C4-2B (cell line): Measurements from ENCODE around the gene RBPJL.

ENCODE experiments used
- ZFX ChIP-seq: fragments of 450-650 bp; IDR thresholded peaks from 2 replicates; pipeline ENCODE4 v1.6.1; 2017
- TF ChIP-seq, protein P1 (sequence below): fragments of 450-650 bp; conservative IDR thresholded peaks from 2 replicates; pipeline ENCODE4 v1.5.1; 2017; ENCODE audit warnings: mild to moderate bottlenecking

DNA sequence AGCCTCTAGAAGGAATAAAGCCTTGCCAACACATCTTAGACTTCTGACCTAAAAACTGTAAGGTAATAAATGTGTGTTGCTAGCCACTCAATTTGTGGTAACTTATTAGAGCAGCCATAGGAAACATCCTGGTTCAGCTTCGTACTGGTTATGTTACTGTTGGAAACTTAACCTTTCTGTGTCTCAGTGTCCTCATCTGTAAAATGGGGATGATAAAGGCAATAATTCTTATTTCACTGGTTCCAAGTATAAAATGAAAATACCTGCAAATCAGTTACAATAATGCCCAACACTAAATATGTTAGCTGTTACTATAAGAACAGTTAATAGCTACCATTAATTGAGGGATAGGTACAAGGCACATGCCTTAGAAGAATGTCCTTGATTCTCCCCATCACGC lies 14.3 kb upstream of the RBPJL start:
- TF ChIP-seq, protein P1, sequence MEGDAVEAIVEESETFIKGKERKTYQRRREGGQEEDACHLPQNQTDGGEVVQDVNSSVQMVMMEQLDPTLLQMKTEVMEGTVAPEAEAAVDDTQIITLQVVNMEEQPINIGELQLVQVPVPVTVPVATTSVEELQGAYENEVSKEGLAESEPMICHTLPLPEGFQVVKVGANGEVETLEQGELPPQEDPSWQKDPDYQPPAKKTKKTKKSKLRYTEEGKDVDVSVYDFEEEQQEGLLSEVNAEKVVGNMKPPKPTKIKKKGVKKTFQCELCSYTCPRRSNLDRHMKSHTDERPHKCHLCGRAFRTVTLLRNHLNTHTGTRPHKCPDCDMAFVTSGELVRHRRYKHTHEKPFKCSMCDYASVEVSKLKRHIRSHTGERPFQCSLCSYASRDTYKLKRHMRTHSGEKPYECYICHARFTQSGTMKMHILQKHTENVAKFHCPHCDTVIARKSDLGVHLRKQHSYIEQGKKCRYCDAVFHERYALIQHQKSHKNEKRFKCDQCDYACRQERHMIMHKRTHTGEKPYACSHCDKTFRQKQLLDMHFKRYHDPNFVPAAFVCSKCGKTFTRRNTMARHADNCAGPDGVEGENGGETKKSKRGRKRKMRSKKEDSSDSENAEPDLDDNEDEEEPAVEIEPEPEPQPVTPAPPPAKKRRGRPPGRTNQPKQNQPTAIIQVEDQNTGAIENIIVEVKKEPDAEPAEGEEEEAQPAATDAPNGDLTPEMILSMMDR, result no peak
- no peak for TF ChIP-seq ZFX
